ENCODE measurements around the gene P3H3. TPM values are rescaled to one million over a fixed set of nuclear protein-coding genes. Genes with fewer than 3 reads are reported as not detected.

P3H3 gene
- total RNA-seq, 2 donors from 2014 or later: 66.1 to 77.7 TPM

- Histone ChIP-seq H3K4me3 (no peak overlapping the region), H3K4me1 (ENCODE audit: control insufficient read depth in 1 of 2, low read depth in 2 of 2) (no peaks in the 10 kb centered on the region), H3K36me3 (no peaks in the 10 kb centered on the region), H3K27ac (no peak overlapping the region), H3K9me3 (no peaks in the 10 kb centered on the region), H3K27me3 (replicated peaks; ENCODE audit: insufficient read depth) (no peaks in the 10 kb centered on the region)
- no peak for TF ChIP-seq CTCF (IDR thresholded peaks at IDR 0.05)
- no peak for DNase-seq (ENCODE audit: low spot score)
- ATAC-seq (ENCODE audit: insufficient number of reproducible peaks, low FRiP score, low read depth): no peak
Measured at GRCh38 chr12:6807170-6807569, 21.0 kb upstream of the P3H3 start.

GRCh38 chr12:6809056-6809455 lies 19.2 kb upstream of the P3H3 start:
- no peaks in the 10 kb centered on the region for H3K27me3 ChIP-seq (replicated peaks; ENCODE audit: insufficient read depth)
- TF ChIP-seq CTCF (IDR thresholded peaks at IDR 0.05): no peak
- no peak overlapping the region for H3K27ac ChIP-seq
- H3K4me3 ChIP-seq: no peak overlapping the region
- DNase-seq (ENCODE audit: low spot score): no peak
- no peaks in the 10 kb centered on the region for H3K9me3 ChIP-seq
- no peaks in the 10 kb centered on the region for H3K4me1 ChIP-seq (ENCODE audit: control insufficient read depth in 1 of 2, low read depth in 2 of 2)
- H3K36me3 ChIP-seq: no peaks in the 10 kb centered on the region
- ATAC-seq (ENCODE audit: insufficient number of reproducible peaks, low FRiP score, low read depth): no peak

- Histone ChIP-seq H3K4me1 (ENCODE audit: control insufficient read depth in 1 of 2, low read depth in 2 of 2) (no peaks in the 10 kb centered on the region), H3K27me3 (replicated peaks; ENCODE audit: insufficient read depth) (no peaks in the 10 kb centered on the region), H3K9me3 (no peaks in the 10 kb centered on the region), H3K4me3 (no peak overlapping the region), H3K36me3 (no peaks in the 10 kb centered on the region), H3K27ac (no peak overlapping the region)
- no peak for TF ChIP-seq CTCF (IDR thresholded peaks at IDR 0.05)
- no peak for ATAC-seq (ENCODE audit: insufficient number of reproducible peaks, low FRiP score, low read depth)
- no peak for DNase-seq (ENCODE audit: low spot score)
Measured at GRCh38 chr12:6810758-6811157, 17.4 kb upstream of the P3H3 start.

GRCh38 chr12:6813363-6813762 lies 14.8 kb upstream of the P3H3 start:
- DNase-seq (ENCODE audit: low spot score): no peak
- Histone ChIP-seq H3K27ac (no peak overlapping the region), H3K36me3 (no peaks in the 10 kb centered on the region), H3K27me3 (replicated peaks; ENCODE audit: insufficient read depth) (no peaks in the 10 kb centered on the region), H3K4me1 (ENCODE audit: control insufficient read depth in 1 of 2, low read depth in 2 of 2) (no peaks in the 10 kb centered on the region), H3K4me3 (no peak overlapping the region), H3K9me3 (no peaks in the 10 kb centered on the region)
- no peak for ATAC-seq (ENCODE audit: insufficient number of reproducible peaks, low FRiP score, low read depth)
- TF ChIP-seq CTCF (IDR thresholded peaks at IDR 0.05): no peak

GRCh38 chr12:6816598-6816997 lies 11.6 kb upstream of the P3H3 start:
- TF ChIP-seq CTCF (IDR thresholded peaks at IDR 0.05): no peak
- ATAC-seq (ENCODE audit: insufficient number of reproducible peaks, low FRiP score, low read depth) (no peak), DNase-seq (ENCODE audit: low spot score) (no peak)
- H3K27ac ChIP-seq: no peak overlapping the region
- no peaks in the 10 kb centered on the region for H3K9me3 ChIP-seq
- no peak overlapping the region for H3K4me3 ChIP-seq
- H3K4me1 ChIP-seq (ENCODE audit: control insufficient read depth in 1 of 2, low read depth in 2 of 2): peaks cover 0 to 7% of the 10 kb centered on the region in 2 donors
- H3K27me3 ChIP-seq (replicated peaks; ENCODE audit: insufficient read depth): no peaks in the 10 kb centered on the region
- no peaks in the 10 kb centered on the region for H3K36me3 ChIP-seq

All from thoracic aorta (tissue), 2 donors.